ENCODE results near the gene RAD51B. TPM values are rescaled to one million over a fixed set of nuclear protein-coding genes. Genes with fewer than 3 reads are reported as not detected.

RAD51B gene
- total RNA-seq, 6 donors from 2014 or later: 10.6 to 63.9 (median 18.4) TPM

DNA sequence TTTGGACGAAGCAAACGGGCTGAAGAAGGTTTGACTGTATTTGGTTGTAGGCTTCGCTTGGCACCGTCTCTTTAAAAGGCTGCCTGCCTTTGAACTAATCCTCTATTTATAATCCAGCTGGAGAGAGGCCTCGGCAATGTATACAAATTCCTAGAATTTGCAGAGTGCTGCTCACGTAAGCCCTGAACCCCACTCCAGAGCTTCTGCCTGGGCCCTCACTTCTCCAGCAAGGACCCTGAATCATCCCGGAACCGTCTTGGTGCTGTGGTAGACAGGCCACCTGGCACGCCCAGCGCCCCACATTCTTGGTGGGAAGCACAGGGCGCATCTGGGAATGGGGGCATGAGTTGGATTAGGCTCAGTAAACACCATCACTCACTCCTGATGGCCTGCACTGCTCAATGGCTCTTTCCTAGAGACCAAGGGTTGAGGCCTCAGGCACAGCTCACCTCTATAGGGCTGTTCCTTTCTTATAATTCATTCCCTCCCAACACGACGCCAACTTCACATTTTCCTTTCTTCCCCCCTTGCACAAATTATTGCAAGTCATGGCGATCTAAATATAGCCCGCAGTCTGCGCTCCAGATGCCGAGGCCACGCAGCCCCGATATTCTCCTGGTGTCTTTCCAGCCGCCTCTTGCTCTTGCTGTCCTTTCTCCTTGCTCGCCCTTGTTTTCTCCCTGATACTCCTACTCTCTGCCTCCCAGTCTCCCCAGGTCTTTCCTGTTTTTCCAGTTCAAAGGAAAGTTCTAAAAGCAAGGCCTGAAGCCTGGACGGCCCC is 832.3 kb downstream of the RAD51B start:
- H3K36me3 ChIP-seq: no peaks in the 10 kb centered on the region
- 64 to 72% methylated on average over 22 of the region's 22 CpGs for WGBS, 2 donors
- TF ChIP-seq, protein P1, sequence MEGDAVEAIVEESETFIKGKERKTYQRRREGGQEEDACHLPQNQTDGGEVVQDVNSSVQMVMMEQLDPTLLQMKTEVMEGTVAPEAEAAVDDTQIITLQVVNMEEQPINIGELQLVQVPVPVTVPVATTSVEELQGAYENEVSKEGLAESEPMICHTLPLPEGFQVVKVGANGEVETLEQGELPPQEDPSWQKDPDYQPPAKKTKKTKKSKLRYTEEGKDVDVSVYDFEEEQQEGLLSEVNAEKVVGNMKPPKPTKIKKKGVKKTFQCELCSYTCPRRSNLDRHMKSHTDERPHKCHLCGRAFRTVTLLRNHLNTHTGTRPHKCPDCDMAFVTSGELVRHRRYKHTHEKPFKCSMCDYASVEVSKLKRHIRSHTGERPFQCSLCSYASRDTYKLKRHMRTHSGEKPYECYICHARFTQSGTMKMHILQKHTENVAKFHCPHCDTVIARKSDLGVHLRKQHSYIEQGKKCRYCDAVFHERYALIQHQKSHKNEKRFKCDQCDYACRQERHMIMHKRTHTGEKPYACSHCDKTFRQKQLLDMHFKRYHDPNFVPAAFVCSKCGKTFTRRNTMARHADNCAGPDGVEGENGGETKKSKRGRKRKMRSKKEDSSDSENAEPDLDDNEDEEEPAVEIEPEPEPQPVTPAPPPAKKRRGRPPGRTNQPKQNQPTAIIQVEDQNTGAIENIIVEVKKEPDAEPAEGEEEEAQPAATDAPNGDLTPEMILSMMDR (IDR thresholded peaks at IDR 0.05): no peak
- no peak for TF ChIP-seq POLR2A (IDR thresholded peaks at IDR 0.05)
- TF ChIP-seq EP300 (IDR thresholded peaks at IDR 0.05): no peak
- no peak for TF ChIP-seq POLR2AphosphoS5 (IDR thresholded peaks at IDR 0.05)
- no peak for ATAC-seq (ENCODE audit: low FRiP score in 2 of 2)
- no peak for DNase-seq
- peaks cover 5 to 24% (median 18%) of the 10 kb centered on the region in 4 donors for H3K4me1 ChIP-seq
- H3K27me3 ChIP-seq: no peaks in the 10 kb centered on the region
- no peaks in the 10 kb centered on the region for H3K9me3 ChIP-seq
- peak overlapping the region in 3 of 4 donors; percentile 29 to 45 (median 36) for H3K27ac ChIP-seq
- H3K4me3 ChIP-seq: no peak overlapping the region

- Histone ChIP-seq H3K27me3 (no peaks in the 10 kb centered on the region), H3K27ac (peak overlapping the region in 3 of 4 donors; percentile 29 to 45 (median 36)), H3K9me3 (no peaks in the 10 kb centered on the region), H3K4me3 (no peak overlapping the region), H3K4me1 (peaks cover 5 to 24% (median 18%) of the 10 kb centered on the region in 4 donors), H3K36me3 (no peaks in the 10 kb centered on the region)
- WGBS, 2 donors: 72 to 84% methylated on average over 6 of the region's 6 CpGs
- no peak for TF ChIP-seq POLR2AphosphoS5 (IDR thresholded peaks at IDR 0.05)
- TF ChIP-seq, protein P1 (IDR thresholded peaks at IDR 0.05): no peak
- no peak for TF ChIP-seq POLR2A (IDR thresholded peaks at IDR 0.05)
- TF ChIP-seq EP300 (IDR thresholded peaks at IDR 0.05): no peak
- ATAC-seq (ENCODE audit: low FRiP score in 2 of 2): no peak
- DNase-seq: no peak
Observed at GRCh38 chr14:68652433-68652690, 832.8 kb downstream of the RAD51B start.

DNA sequence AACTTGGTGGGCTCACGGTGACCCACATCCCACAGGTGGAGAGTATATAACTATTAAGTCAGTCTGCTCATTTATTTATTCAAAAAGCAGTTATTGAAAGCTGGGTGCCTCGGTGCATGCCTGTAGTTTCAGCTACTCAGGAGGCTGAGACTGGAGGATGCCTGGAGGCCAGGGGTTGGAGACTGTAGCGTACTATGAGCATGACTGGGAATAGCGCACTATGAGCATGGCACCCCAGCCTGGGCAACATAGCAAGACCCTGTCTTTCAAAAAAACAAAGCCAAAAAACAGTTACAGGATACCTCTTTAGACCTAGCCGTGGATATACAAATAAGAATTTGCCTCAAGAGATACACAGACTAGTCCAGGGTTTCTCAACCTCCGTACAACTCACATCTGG is 833.5 kb downstream of the RAD51B start:
- H3K4me1 ChIP-seq: peaks cover 5 to 24% (median 18%) of the 10 kb centered on the region in 4 donors
- WGBS, 2 donors: 90 to 98% methylated on average over 6 of the region's 6 CpGs
- TF ChIP-seq EP300 (IDR thresholded peaks at IDR 0.05): no peak
- TF ChIP-seq, protein P1 (IDR thresholded peaks at IDR 0.05): no peak
- no peak for TF ChIP-seq POLR2A (IDR thresholded peaks at IDR 0.05)
- TF ChIP-seq POLR2AphosphoS5 (IDR thresholded peaks at IDR 0.05): no peak
- H3K27me3 ChIP-seq: no peaks in the 10 kb centered on the region
- H3K27ac ChIP-seq: peak overlapping the region in 1 of 4 donors; percentile 29
- ATAC-seq (ENCODE audit: low FRiP score in 2 of 2): no peak
- H3K9me3 ChIP-seq: no peaks in the 10 kb centered on the region
- no peak for DNase-seq
- no peak overlapping the region for H3K4me3 ChIP-seq
- H3K36me3 ChIP-seq: no peaks in the 10 kb centered on the region

DNA sequence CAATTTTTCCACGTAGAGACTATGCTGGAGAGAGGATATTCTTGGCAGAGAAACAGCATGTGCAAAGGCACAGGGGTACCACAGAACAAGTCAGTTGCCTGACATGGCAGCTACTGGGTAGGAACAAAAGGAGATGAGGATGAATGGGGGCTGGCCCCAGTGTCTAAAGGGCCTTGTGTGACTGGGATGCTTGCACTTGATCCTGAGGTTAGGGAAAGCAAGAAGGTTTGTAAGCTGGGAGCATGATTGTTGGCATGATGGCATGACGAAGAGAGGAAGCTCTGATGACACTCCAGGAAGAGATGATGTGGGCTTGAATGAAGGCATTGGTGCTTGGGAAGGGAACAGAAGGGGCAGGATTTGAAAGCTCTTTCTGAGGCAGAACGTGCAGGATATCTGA is 834.2 kb downstream of the RAD51B start:
- no peak overlapping the region for H3K4me3 ChIP-seq
- TF ChIP-seq, protein P1 (IDR thresholded peaks at IDR 0.05): no peak
- TF ChIP-seq POLR2A (IDR thresholded peaks at IDR 0.05) (no peak), EP300 (IDR thresholded peaks at IDR 0.05) (no peak), POLR2AphosphoS5 (IDR thresholded peaks at IDR 0.05) (no peak)
- H3K36me3 ChIP-seq: no peaks in the 10 kb centered on the region
- H3K9me3 ChIP-seq: no peaks in the 10 kb centered on the region
- H3K27me3 ChIP-seq: no peaks in the 10 kb centered on the region
- no peak overlapping the region for H3K27ac ChIP-seq
- ATAC-seq (ENCODE audit: low FRiP score in 2 of 2) (no peak), DNase-seq (no peak)
- WGBS, 2 donors: 83 to 85% methylated on average over 3 of the region's 3 CpGs
- peaks cover 6 to 27% (median 20%) of the 10 kb centered on the region in 4 donors for H3K4me1 ChIP-seq

GRCh38 chr14:68654471-68654941 is 834.9 kb downstream of the RAD51B start:
- H3K27ac ChIP-seq: peak overlapping the region in 1 of 4 donors; percentile 43
- H3K27me3 ChIP-seq: no peaks in the 10 kb centered on the region
- TF ChIP-seq, protein P1 (IDR thresholded peaks at IDR 0.05): no peak
- no peak for TF ChIP-seq POLR2AphosphoS5 (IDR thresholded peaks at IDR 0.05)
- no peak for TF ChIP-seq POLR2A (IDR thresholded peaks at IDR 0.05)
- TF ChIP-seq EP300 (IDR thresholded peaks at IDR 0.05): no peak
- WGBS, 2 donors: 70 to 86% methylated on average over 8 to 9 of the region's 9 CpGs
- peaks cover 13 to 34% (median 27%) of the 10 kb centered on the region in 4 donors for H3K4me1 ChIP-seq
- no peak overlapping the region for H3K4me3 ChIP-seq
- no peaks in the 10 kb centered on the region for H3K36me3 ChIP-seq
- no peak for ATAC-seq (ENCODE audit: low FRiP score in 2 of 2)
- no peaks in the 10 kb centered on the region for H3K9me3 ChIP-seq
- DNase-seq: no peak

Measured in upper lobe of left lung (tissue), 6 donors.